HG03378 (cell line): ENCODE results near the gene GYPB.
"Not testable (repeated sequence)": the region's sequence is repeated elsewhere in the genome, so short reads cannot be mapped to it uniquely, and the experiment has no call there.

Experiments used
- ATAC-seq: cut with Tn5 transposase; IDR thresholded peaks from one replicate; pipeline ENCODE4 v1.9.1; 2021; ENCODE audit warnings: mild to moderate bottlenecking, moderate library complexity; ENCODE audit not compliant: unreplicated experiment

GYPB gene

DNA sequence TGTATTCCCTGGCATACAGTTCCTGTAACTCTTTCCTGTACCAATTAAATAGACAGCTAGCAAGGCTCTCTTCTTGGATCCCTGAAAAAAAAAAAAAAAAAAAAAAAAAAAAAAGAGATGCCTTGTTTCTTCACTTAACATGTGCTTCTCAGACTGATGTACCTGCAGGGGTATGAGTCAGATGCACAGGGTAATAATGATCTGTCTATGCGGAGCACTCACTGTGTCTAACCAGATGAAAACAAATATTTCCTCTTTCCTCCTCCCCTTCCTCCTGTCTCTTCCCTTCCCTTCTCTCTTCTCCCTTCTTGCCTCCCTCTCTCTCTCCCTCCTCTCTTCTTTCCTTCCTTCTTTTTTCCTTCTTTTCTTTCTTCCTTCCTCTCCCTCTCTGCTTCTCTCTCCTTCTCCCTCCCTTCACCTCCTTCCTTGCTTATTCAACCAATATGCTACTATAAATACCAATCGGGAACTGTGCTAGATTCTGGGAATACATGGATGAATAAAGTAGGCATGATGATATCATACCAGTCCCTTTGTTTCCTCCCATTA is 3.0 kb downstream of the GYPB start:
- ATAC-seq: not testable (repeated sequence)

DNA sequence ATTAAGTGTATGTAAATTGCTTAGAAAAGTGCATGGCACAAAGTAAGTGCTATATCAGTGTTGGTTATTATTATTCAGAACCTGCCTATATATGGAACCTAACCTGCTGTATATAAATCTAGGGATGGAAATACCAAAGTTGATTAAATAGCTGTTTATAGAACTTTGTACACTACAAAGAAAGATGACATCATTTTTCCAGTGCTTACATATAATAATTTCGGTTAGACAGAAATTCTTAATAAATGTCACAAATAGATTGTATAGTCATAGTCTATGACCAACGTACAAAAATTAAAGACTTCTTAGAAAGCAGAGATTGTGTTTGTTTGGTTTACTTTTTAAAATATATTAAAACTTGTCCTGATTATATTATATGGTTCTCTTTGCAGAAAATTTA is 4.4 kb downstream of the GYPB start:
- no peak for ATAC-seq

DNA sequence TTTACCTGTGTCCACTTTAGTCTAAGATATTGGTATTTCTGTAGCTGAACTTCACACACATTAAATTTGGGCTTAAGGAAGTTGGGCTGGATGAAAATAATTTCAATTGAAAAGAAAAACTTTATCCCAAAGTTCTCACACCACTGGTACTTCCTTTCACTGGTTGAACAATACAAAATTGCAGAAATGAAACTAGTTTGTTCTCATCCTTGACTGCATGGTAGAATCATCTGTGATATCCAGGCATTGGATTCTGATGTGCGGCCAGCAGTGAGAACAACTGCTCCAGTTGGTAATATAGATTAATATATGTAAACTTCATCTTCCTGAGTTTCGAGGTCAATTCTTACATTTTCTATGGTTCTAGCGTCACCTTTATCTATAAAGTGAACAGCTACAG is 10.6 kb downstream of the GYPB start:
- ATAC-seq: not testable (repeated sequence)

DNA sequence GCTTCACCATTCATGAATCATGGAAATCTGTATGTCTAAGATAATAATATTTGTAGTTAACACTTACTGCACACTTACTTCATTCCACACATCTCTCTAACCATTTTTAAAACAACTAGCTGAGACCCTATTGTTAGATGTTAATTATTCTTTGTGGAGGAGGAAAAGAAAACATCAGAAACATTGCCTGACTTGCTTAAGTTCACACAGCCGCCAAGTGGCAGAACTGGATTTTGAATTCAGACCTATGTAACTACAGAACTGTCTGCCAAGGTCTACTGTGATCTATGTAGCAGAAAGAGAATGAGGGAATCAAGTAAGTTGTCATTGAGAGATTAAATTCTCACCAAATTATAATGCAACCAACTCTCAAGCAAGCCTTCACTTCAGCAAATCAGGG is 11.2 kb downstream of the GYPB start:
- not testable (repeated sequence) for ATAC-seq

DNA sequence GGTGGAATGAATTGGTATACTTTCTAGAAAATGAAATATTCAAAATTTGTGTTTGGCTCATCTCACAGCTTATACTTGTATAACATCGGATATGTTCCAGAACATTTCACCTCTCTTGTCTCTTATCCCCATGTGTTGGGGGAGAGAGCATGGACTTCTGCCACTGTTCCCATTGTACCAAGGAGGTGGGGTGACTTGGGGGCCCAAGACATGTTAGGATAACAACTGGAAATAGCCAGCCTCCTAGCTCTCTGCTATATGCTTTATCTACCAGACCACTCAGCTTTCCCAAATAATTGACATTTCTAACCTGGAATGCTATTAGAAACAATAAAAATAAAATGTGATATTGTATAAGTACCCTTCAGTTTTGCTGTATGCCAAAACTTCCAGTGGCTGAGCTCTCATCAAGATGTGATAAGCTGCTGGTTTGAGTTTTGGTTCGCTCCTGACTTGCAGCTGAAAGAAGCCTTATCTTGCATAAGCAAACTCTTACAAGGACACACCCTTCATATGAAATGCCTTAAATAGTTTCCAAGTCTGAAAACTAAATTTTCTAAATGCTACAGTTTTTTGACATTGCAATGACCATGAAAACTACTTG is 12.9 kb downstream of the GYPB start:
- not testable (repeated sequence) for ATAC-seq

DNA sequence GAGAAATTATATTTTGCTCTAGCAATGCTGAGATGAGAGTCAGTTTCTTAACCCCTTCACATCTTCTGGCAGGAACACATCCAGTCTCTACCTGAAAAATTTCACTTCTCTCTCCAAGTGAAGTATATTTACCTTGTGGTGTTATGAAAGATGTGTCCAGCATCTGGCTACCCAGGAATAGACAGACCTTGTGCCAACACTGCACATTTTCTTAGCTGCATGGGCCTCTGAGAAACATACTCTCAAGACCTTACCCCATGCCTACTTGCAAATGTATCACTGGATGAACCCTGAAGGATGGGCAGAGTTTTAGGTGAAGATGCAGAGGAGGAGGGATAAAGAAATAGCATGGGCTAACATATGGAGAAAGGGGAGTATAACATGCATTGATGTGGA is 13.6 kb downstream of the GYPB start:
- not testable (repeated sequence) for ATAC-seq

DNA sequence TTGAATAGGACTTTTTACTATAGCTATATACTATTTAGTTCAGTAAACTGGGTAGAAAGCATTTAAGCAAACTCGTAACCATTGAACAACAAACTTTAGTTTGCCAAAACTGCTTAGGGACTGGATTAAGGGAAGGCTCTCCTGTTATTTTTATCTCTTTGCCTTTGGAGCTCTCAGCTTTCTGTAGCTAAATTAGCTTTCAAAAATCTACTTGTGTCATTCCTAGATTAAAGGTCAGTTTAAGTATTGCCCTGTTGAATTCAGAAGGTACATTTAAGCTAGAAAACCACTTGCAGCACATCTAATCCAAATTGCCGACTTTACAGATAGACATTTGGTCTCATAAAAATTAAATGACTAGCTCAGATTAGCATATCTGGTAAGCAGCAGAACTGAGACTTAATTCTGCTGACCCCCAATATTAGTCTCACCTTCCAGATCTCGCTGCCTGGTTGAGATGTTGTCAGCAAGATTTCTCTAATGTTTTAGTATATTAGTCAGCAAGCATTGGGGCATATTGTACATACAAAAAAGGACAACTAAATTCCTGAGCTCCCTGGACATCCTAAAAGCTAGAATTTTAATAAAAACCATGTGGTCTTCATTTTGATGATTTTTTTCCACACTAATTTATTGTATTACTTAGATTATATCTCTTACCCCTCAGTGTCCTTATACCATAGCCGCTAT is 14.2 kb downstream of the GYPB start:
- not testable (repeated sequence) for ATAC-seq

DNA sequence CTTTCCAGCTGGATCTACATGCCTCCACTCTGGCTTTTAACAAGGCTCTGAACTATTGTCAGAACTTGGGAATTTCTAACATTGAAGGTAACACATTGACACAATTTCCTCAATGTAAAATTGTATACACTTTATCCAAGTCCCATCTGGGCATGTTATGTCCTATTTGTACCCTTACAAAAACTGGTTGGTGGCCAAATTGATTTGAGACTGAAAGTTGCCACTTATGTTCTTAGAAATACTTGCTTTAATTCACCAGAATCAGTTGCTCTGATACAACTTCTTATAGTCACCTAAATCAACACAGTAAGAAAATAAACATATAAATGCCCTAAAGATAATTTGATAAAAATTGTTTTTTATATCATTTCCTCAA is 15.3 kb downstream of the GYPB start:
- not testable (repeated sequence) for ATAC-seq

DNA sequence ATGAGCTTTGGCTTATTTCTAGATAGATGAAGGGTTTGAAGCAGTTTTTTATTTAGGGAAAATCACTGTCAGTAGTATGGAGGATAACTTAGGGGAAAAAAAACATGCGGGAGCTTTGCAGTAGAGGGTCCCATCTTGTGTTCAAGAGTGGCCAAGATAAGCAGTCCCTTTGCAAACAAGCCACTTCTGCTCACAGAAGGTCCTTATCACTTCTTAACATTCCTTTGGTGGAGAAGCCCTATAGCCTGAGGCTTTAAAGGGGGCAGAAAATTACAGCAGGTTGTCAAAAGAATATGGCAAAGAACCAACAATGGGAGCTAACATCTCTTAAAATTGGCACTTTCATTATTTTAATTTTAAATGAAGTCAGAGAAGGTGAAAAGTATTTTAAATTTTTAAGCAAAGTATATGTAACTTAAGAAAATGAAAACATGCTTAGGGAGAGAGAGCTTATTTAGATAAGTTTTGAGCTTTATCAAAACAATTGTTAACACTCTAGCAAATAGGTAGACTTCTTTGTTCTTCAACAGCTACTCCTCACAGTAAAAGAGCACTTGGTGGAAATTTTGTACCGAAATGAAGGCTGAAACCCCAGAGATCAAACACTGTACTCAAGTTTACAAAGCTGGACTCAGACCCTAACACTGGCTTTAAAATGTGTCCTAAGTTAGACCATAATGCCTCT is 15.8 kb downstream of the GYPB start:
- not testable (repeated sequence) for ATAC-seq

DNA sequence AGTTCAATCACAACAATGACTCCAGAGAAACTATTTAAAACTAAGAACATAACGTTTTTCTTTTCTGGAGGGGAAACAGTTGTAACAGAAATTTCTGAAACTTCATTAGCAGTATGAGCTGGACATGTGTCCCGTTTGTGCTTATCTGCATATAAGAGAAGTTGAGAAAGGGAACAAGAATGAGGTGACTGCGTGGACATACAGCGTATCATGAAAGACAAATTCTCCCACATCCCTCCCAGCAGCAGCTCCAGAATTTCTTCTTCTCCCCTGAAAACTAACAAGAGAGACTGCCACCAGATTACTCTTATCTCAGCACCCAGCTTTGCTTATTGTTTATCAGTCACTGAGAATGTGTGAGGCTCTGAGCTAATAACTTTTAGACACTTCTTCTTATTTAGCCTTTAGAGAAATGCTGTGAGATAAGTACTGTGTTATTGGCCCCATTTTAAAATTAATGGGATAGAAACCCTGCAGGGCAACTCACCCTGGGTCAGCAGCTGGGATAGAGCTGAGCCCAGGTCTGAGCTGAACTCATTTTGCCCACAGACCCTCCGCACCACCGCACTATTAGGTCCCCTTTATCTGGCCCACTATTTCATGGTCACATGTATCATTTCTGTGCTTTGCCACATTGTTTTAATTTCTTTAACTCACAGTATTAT is 18.7 kb downstream of the GYPB start:
- ATAC-seq: not testable (repeated sequence)

DNA sequence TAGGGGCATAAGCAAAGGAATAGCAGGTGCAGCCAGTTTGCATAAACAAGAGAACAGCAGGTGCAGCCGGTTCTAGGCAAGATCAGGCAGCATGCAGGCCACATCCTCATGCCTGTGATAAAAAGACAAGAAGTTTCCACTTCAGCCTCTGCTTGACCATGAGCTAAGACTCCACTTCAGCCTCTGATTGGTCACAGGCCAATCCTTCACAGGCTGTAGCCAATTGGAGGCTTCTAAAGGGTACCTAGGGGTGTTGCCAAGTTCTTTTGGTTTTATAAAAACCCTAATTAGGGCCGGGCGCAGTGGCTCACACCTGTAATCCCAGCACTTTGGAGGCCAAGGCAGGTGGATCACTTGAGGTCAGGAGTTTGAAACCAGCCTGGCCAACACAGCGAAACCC is 23.0 kb downstream of the GYPB start:
- ATAC-seq: not testable (repeated sequence)

DNA sequence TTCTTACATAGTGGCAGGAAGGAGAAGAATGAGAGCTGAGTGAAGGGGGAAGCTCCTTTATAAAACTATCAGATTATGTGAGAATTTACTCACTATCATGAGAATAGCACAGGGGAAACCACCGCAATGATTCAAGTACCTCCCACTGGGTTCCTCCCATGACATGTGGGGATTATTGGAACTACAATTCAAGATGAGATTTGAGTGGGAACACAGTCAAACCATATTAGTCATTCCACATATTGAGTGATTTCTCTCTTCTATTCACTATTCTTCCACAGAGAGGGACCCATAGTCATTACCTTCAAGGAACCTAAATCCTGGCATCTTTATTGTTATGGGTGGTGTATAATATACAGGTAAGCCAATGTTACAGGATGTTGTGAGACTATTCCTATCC is 27.4 kb downstream of the GYPB start:
- ATAC-seq: not testable (repeated sequence)

DNA sequence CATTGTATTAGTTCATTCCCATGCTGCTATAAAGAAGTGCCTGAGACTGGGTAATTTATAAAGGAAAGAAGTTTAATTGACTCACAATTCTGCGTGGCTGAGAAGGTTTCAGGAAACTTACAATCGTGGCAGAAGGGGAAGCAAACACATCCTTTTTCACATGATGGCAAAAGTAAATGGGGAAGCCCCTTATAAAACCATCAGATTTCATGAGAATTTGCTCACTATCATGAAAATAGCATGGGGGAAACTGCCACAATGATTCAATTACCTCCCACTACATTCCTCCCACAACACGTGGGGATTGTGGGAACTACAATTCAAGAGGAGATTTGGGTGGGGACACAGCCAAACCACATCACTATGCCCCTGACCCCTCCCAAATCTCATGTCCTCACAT is 28.5 kb downstream of the GYPB start:
- not testable (repeated sequence) for ATAC-seq

DNA sequence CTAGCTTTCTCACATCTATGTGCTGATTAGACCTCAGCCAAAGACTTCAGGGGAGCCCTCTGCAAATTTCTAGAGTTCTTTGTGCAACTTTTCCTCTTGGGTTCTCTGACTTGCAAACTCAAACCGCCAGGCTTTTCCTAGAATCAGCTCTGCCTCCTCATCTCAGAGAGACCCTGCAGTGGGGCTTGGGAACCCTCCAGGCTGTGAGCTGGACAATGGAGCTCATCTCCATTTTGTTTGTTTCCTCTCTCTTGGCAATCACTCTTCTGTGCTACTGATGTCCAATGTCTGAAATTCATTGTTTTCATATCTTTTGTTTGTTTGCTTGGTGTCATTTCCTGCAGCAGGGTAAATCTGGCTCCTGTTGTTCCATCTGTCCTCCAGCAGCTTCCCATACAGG is 33.0 kb downstream of the GYPB start:
- no peak for ATAC-seq

DNA sequence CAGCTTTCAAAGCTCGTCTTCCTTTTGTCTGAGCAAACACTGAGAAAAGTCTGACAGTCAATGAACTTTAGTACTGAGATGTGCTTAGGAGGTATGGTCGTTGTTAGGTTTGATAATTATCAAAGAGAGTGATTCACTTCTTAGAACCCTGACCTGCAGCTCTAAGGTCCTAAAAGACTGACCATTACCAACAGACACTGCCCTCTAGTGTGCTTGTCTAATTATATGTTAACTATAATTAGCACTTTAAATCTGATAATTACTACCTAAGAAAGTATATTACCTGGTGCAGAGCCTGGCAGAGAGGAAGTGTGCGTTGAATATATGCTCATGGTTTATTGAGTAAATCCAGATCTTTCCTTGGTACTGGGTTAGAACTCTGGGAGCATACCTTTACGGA is 38.4 kb downstream of the GYPB start:
- not testable (repeated sequence) for ATAC-seq

DNA sequence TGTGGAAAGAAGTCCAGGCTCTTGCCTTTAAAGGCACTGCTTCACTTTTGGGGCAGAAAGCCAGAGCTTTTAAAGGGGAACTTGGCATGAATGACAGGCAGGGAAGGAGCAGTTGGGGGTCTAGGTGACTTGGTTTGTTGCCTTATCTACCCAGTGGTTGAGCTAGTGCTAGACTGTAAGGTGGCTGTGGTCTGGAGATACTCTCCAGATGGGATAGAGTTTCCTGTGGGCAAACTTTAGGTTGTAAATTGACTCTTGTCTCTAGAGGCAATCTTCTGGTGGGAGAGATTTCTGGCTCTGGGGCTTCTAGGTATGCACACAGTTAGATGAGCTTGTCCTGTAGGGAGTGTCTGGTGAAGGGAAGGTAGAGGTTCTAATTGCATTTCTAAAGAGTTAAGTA is 43.7 kb downstream of the GYPB start:
- not testable (repeated sequence) for ATAC-seq

DNA sequence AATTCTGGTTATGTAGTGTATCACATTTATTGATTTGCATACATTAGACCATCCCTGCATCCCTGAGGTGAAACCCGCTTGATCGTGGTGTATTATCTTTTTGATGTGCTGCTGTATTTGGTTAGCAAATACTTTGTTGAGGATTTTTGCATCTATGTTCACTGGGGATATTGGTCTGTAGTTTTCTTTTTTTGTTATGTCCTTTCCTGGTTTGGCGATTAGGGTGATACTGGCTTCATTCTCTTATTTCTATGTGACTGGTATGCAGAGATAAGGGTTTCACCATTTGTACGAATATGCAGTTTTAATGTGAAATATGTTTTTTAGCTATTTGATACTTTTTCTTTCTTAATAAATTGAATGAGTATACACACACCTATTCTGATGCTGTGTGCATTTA is 45.2 kb downstream of the GYPB start:
- not testable (repeated sequence) for ATAC-seq

DNA sequence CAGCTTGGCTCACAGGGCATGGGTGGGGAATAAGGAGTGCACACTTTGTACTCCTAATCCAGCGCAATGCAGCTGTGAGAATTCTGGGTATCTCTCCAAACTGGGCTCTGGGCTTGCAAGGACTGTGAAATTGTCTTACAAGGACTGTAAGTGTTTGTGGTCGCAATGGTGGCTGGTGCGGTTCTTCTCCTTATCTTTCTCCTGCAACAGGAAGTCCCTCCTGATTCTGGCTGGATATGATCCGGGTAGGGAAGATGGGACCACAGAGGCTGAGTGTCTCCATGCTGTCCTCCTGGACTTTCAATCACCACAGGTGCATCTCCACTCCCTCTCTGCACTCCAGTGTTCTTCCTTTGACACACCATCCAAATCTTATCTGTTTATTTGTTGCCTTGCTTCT is 58.1 kb downstream of the GYPB start:
- no peak for ATAC-seq

DNA sequence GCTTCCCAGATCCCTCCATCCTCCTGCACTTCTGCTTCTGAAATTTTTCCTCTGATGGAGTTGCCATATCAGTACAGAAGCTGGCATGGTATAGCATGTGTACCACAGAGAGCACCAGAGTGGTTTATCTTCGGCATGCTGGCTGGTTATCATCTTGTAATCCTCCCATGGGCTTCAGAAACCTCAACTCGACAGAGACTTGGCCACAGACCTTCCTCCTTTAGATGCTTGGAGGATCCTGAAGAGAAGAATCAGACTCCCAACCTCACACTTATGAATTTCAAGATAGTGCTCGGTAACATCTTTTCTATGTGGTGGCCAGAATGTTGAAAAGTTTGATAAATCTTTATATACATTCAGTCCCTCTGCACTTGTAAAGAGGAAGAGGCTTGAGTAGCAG is 63.9 kb downstream of the GYPB start:
- ATAC-seq: not testable (repeated sequence)

DNA sequence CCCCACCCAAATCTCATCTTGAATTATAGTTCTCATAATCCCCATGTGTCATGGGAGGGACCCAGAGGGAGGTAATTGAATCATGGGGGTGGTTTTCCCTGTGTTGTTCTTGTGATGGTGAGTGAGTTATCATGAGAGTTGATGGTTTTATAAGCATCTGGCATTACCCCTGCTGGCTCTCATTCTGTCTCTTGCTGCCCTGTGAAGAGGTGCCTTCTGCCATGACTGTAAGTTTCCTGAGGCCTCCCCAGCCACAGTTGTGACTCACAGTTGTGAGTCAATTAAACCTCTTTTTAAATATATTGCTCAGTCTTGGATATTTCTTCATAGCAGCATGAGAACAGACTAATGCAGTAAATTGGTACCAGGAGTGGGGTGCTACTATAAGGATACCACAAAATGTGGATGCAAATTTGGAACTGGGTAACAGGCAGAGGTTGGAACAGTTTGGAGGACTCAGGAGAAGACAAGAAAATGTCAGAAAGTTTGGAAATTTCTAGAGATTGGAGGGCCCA is 67.7 kb downstream of the GYPB start:
- ATAC-seq: not testable (repeated sequence)

DNA sequence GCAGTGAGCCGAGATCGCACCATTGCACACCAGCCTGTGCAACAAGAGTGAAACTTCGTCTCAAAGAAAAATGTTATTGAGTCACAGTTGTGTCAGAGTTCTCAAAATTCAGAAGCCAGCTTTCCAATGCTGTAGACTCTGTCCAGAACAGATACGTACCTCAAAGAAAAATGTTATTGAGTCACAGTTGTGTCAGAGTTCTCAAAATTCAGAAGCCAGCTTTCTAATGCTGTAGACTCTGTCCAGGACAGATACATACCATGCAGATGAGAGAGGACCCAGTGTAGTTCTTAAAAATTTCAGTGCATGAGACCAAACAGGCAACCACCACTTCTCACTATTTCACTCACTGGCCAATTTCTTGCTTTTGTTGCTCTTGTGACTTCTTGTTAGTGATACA is 68.2 kb downstream of the GYPB start:
- ATAC-seq: not testable (repeated sequence)
